GM19193 (cell line): ENCODE data around the gene PSME2.

Experiments used
- POLR2A ChIP-seq: IDR thresholded peaks from 4 replicates; pipeline ENCODE4 v1.6.1; 2011; ENCODE audit not compliant: insufficient read depth, insufficient read length; ENCODE audit errors: extremely low read depth

PSME2 gene

GRCh38 chr14:24164518-24164991, 18.1 kb upstream of the PSME2 start:
- TF ChIP-seq POLR2A, result no peak

- no peak for TF ChIP-seq POLR2A
These were observed 15.7 kb upstream of the PSME2 start for GRCh38 chr14:24162093-24162492.

- peak; percentile 98 for TF ChIP-seq POLR2A
These were observed 14.7 kb upstream of the PSME2 start, which contains the start of gene IRF9 for GRCh38 chr14:24160850-24161804. Gene IRF9 (plus strand): TSS chr14:24161265. CDS start chr14:24162145, 880 bp downstream.

- TF ChIP-seq POLR2A, result no peak
These were observed 14.1 kb upstream of the PSME2 start for GRCh38 chr14:24160499-24160849.

GRCh38 chr14:24159777-24160498, 13.5 kb upstream of the PSME2 start:
- TF ChIP-seq POLR2A, result no peak

GRCh38 chr14:24157331-24157730, 10.9 kb upstream of the PSME2 start:
- no peak for TF ChIP-seq POLR2A

- TF ChIP-seq POLR2A, result no peak
These were observed 10.4 kb upstream of the PSME2 start for GRCh38 chr14:24156840-24157239.

- no peak for TF ChIP-seq POLR2A
These were observed 8.7 kb upstream of the PSME2 start for GRCh38 chr14:24155100-24155499.

- TF ChIP-seq POLR2A, result no peak
These were observed 5.1 kb upstream of the PSME2 start for GRCh38 chr14:24151404-24152080.

- TF ChIP-seq POLR2A, result no peak
These were observed 4.6 kb upstream of the PSME2 start for GRCh38 chr14:24150993-24151392.

GRCh38 chr14:24150567-24150966, 4.2 kb upstream of the PSME2 start:
- no peak for TF ChIP-seq POLR2A

- no peak for TF ChIP-seq POLR2A
These were observed 3.7 kb upstream of the PSME2 start for GRCh38 chr14:24150061-24150460.

GRCh38 chr14:24149302-24149969, 3.0 kb upstream of the PSME2 start:
- no peak for TF ChIP-seq POLR2A

GRCh38 chr14:24147761-24148428, 1.5 kb upstream of the PSME2 start:
- no peak for TF ChIP-seq POLR2A
